Measurements from ENCODE around the gene KPNA3.

Gene KPNA3

GRCh38 chr13:49655906-49656305, 136.6 kb downstream of the KPNA3 start:
- POLR2A ChIA-PET (ENCODE audit: low non-redundant PET): no interaction called here
- no peak overlapping the region for H3K27ac ChIP-seq
- DNase-seq (ENCODE audit: low spot score): no peak
- TF ChIP-seq CTCF (conservative IDR thresholded peaks at IDR 0.05; ENCODE audit: low read depth): no peak
- CTCF ChIA-PET: interaction anchor here (1.2 kb wide), 1 partner anchor 280 kb away, joined by 3 read pairs; the partner anchor contains the start of gene SPRYD7

DNA sequence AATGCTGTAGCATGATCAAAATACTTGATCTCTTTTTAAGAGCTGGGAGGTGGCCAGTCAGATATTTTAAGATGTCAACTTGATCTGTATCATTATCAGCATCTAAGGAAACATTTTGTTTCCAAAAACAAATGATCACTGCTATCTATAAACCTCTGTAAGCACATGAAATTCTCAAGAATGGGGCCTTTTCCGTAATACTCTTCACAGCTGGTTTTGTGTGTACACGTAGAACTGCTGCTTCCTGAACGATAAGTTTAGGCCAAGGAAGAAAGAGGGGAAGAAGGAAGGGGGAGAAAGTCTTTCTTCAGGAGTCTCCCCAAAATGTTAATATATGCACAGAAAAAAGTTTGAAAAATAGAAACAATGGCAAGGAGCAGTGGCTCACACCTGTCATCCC, 138.5 kb downstream of the KPNA3 start:
- ChIA-PET POLR2A (ENCODE audit: low non-redundant PET) (interaction anchor here (0.6 kb wide), 1 partner anchor 191 kb away, joined by 3 read pairs; no protein-coding TSS in a partner anchor), CTCF (interaction anchor here (0.6 to 0.8 kb wide), 3 partner anchors 20 to 1593 kb away, joined by 3 read pairs; no protein-coding TSS in a partner anchor)
- H3K27ac ChIP-seq: no peak overlapping the region
- DNase-seq (ENCODE audit: low spot score): no peak
- TF ChIP-seq CTCF (conservative IDR thresholded peaks at IDR 0.05; ENCODE audit: low read depth): no peak

DNA sequence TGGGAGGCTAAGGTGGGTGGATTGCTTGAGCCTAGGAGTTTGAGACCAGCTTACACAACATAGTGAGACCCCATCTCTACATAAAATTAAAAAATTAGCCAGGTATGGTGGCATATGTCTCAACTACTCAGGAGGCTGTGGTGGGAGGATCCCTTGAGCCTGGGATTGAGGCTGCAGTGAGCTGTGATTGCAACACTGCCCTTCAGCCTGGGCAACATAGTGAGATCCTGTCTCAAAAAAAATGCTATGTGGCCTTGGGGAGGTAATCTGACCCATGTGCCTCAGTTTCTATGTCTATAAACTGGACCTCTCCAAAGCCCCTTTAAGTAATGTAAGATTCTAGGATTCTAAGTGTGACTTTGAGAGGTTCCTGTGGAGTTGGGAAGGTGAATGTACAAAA, 139.0 kb downstream of the KPNA3 start:
- DNase-seq (ENCODE audit: low spot score): no peak
- ChIA-PET CTCF (interaction anchor here (0.6 to 0.8 kb wide), 3 partner anchors 20 to 1594 kb away, joined by 3 read pairs; no protein-coding TSS in a partner anchor), POLR2A (ENCODE audit: low non-redundant PET) (interaction anchor here (0.6 kb wide), 1 partner anchor 191 kb away, joined by 3 read pairs; no protein-coding TSS in a partner anchor)

GRCh38 chr13:49652355-49653305, 139.9 kb downstream of the KPNA3 start:
- TF ChIP-seq CTCF (conservative IDR thresholded peaks at IDR 0.05; ENCODE audit: low read depth): peak; percentile 39
- H3K27ac ChIP-seq: no peak overlapping the region
- DNase-seq (ENCODE audit: low spot score): peak; percentile 55
- ChIA-PET POLR2A (ENCODE audit: low non-redundant PET) (no interaction called here), CTCF (interaction anchor here (0.6 to 0.8 kb wide), 5 partner anchors 21 to 283 kb away, joined by 3 read pairs; partner anchors contain the start of gene SPRYD7)

More for the DNA sequence above, 139.0 kb downstream of the KPNA3 start:
- TF ChIP-seq CTCF (conservative IDR thresholded peaks at IDR 0.05; ENCODE audit: low read depth): no peak
- no peak overlapping the region for H3K27ac ChIP-seq

GRCh38 chr13:49651570-49652354, 140.7 kb downstream of the KPNA3 start:
- ChIA-PET POLR2A (ENCODE audit: low non-redundant PET) (no interaction called here), CTCF (interaction anchor here (0.6 to 0.8 kb wide), 4 partner anchors 10 to 284 kb away, joined by 3 to 4 read pairs (median 3); partner anchors contain the start of gene SPRYD7)
- no peak for TF ChIP-seq CTCF (conservative IDR thresholded peaks at IDR 0.05; ENCODE audit: low read depth)
- no peak for DNase-seq (ENCODE audit: low spot score)
- no peak overlapping the region for H3K27ac ChIP-seq

GRCh38 chr13:49649963-49650312, 142.5 kb downstream of the KPNA3 start:
- DNase-seq (ENCODE audit: low spot score): no peak
- CTCF ChIA-PET: interaction anchor here (0.6 to 0.7 kb wide), 3 partner anchors 195 to 727 kb away, joined by 3 to 6 read pairs (median 3); no protein-coding TSS in a partner anchor
- no peak for TF ChIP-seq CTCF (conservative IDR thresholded peaks at IDR 0.05; ENCODE audit: low read depth)
- H3K27ac ChIP-seq: no peak overlapping the region
- POLR2A ChIA-PET (ENCODE audit: low non-redundant PET): no interaction called here
